ENCODE measurements around the gene GPR39. TPM values are rescaled to one million over a fixed set of nuclear protein-coding genes. Genes with fewer than 3 reads are reported as not detected.

Gene GPR39
- total RNA-seq, 1 donor: 3.6 TPM

GRCh38 chr2:132468821-132469675 lies 52.4 kb downstream of the GPR39 start:
- H3K27me3 ChIP-seq (ENCODE audit: insufficient read depth, low read length): no peaks in the 10 kb centered on the region
- no peaks in the 10 kb centered on the region for H4K20me1 ChIP-seq (ENCODE audit: insufficient read depth, low read length)
- no peak for DNase-seq (ENCODE audit: insufficient read length, low spot score, missing footprints)
- H3K9me3 ChIP-seq (ENCODE audit: low read depth, low read length): peaks cover 13% of the 10 kb centered on the region
- H3K4me1 ChIP-seq (ENCODE audit: insufficient read depth, low read length): no peaks in the 10 kb centered on the region
- H2AFZ ChIP-seq (ENCODE audit: low read length): no peak overlapping the region
- H3K36me3 ChIP-seq (ENCODE audit: insufficient read depth, low read length): no peaks in the 10 kb centered on the region
- H3K79me2 ChIP-seq (ENCODE audit: insufficient read depth, low read length): no peaks in the 10 kb centered on the region
- no peak overlapping the region for H3K4me3 ChIP-seq (ENCODE audit: insufficient read depth, low read length)
- no peak for TF ChIP-seq CTCF (IDR thresholded peaks at IDR 0.05; ENCODE audit: extremely low read depth, low read depth, low read length)
- no peak overlapping the region for H3K4me2 ChIP-seq (ENCODE audit: insufficient read depth, low read length)
- no peak overlapping the region for H3K27ac ChIP-seq (ENCODE audit: low read depth, low read length)

- Histone ChIP-seq H4K20me1 (ENCODE audit: insufficient read depth, low read length) (no peaks in the 10 kb centered on the region), H3K79me2 (ENCODE audit: insufficient read depth, low read length) (no peaks in the 10 kb centered on the region), H3K9me3 (ENCODE audit: low read depth, low read length) (peaks cover 8% of the 10 kb centered on the region), H3K36me3 (ENCODE audit: insufficient read depth, low read length) (no peaks in the 10 kb centered on the region), H3K4me3 (ENCODE audit: insufficient read depth, low read length) (no peak overlapping the region), H3K4me1 (ENCODE audit: insufficient read depth, low read length) (no peaks in the 10 kb centered on the region), H2AFZ (ENCODE audit: low read length) (no peak overlapping the region), H3K4me2 (ENCODE audit: insufficient read depth, low read length) (no peak overlapping the region), H3K27ac (ENCODE audit: low read depth, low read length) (no peak overlapping the region), H3K27me3 (ENCODE audit: insufficient read depth, low read length) (no peaks in the 10 kb centered on the region)
- TF ChIP-seq CTCF (IDR thresholded peaks at IDR 0.05; ENCODE audit: extremely low read depth, low read depth, low read length): no peak
- no peak for DNase-seq (ENCODE audit: insufficient read length, low spot score, missing footprints)
These were observed 54.1 kb downstream of the GPR39 start for GRCh38 chr2:132470746-132471145.

GRCh38 chr2:132473174-132473883 lies 56.7 kb downstream of the GPR39 start:
- H3K79me2 ChIP-seq (ENCODE audit: insufficient read depth, low read length): no peaks in the 10 kb centered on the region
- TF ChIP-seq CTCF (IDR thresholded peaks at IDR 0.05; ENCODE audit: extremely low read depth, low read depth, low read length): no peak
- no peaks in the 10 kb centered on the region for H3K27me3 ChIP-seq (ENCODE audit: insufficient read depth, low read length)
- H3K4me1 ChIP-seq (ENCODE audit: insufficient read depth, low read length): no peaks in the 10 kb centered on the region
- H2AFZ ChIP-seq (ENCODE audit: low read length): no peak overlapping the region
- H4K20me1 ChIP-seq (ENCODE audit: insufficient read depth, low read length): no peaks in the 10 kb centered on the region
- H3K4me3 ChIP-seq (ENCODE audit: insufficient read depth, low read length): no peak overlapping the region
- no peaks in the 10 kb centered on the region for H3K36me3 ChIP-seq (ENCODE audit: insufficient read depth, low read length)
- no peak overlapping the region for H3K27ac ChIP-seq (ENCODE audit: low read depth, low read length)
- no peaks in the 10 kb centered on the region for H3K9me3 ChIP-seq (ENCODE audit: low read depth, low read length)
- no peak for DNase-seq (ENCODE audit: insufficient read length, low spot score, missing footprints)
- H3K4me2 ChIP-seq (ENCODE audit: insufficient read depth, low read length): no peak overlapping the region

- Histone ChIP-seq H3K79me2 (ENCODE audit: insufficient read depth, low read length) (no peaks in the 10 kb centered on the region), H3K27me3 (ENCODE audit: insufficient read depth, low read length) (no peaks in the 10 kb centered on the region), H2AFZ (ENCODE audit: low read length) (no peak overlapping the region), H3K27ac (ENCODE audit: low read depth, low read length) (no peak overlapping the region), H4K20me1 (ENCODE audit: insufficient read depth, low read length) (no peaks in the 10 kb centered on the region), H3K36me3 (ENCODE audit: insufficient read depth, low read length) (no peaks in the 10 kb centered on the region), H3K4me1 (ENCODE audit: insufficient read depth, low read length) (no peaks in the 10 kb centered on the region), H3K4me2 (ENCODE audit: insufficient read depth, low read length) (no peak overlapping the region), H3K9me3 (ENCODE audit: low read depth, low read length) (no peaks in the 10 kb centered on the region), H3K4me3 (ENCODE audit: insufficient read depth, low read length) (no peak overlapping the region)
- no peak for DNase-seq (ENCODE audit: insufficient read length, low spot score, missing footprints)
- no peak for TF ChIP-seq CTCF (IDR thresholded peaks at IDR 0.05; ENCODE audit: extremely low read depth, low read depth, low read length)
These were observed 59.0 kb downstream of the GPR39 start for GRCh38 chr2:132475615-132476014.
